GM23338 (cell line): ENCODE data around the gene NFIA. TPM values are rescaled to one million over a fixed set of nuclear protein-coding genes. Genes with fewer than 3 reads are reported as not detected.
A peak's percentile ranks its signal among the peaks of the same experiment; 100 is the strongest.

ENCODE experiments used
- ATAC-seq: fragments of 200-7000 bp; cut with Tn5 transposase; 3 replicates; pipeline ENCODE4 v1.9.1; 2020
- DNase-seq: peaks from one replicate; pipeline ENCODE4 v3.0.0-alpha.2; 2015; ENCODE audit warnings: low spot score
- H2AFZ ChIP-seq: fragments of 200-600 bp; sonication (generic); 2 replicates; pipeline ENCODE4 v1.8.0; 2016; ENCODE audit warnings: antibody characterized with exemption, mild to moderate bottlenecking, moderate library complexity
- H3F3A ChIP-seq: fragments of 200-600 bp; sonication (generic); replicated peaks from 2 replicates; pipeline ENCODE4 v1.8.0; 2017; ENCODE audit warnings: antibody characterized with exemption, mixed run types, low read depth
- H3K27ac ChIP-seq: fragments of 200-600 bp; sonication (generic); 2 replicates; pipeline ENCODE4 v1.6.1; 2016; ENCODE audit warnings: low read depth
- H3K27me3 ChIP-seq: fragments of 200-600 bp; sonication (generic); 2 replicates; pipeline ENCODE4 v1.8.0; 2016; ENCODE audit warnings: mild to moderate bottlenecking, mixed run types, moderate library complexity; ENCODE audit not compliant: insufficient read depth
- H3K36me3 ChIP-seq: fragments of 200-600 bp; sonication (generic); 2 replicates; pipeline ENCODE4 v1.8.0; 2016; ENCODE audit warnings: mild to moderate bottlenecking; ENCODE audit not compliant: insufficient read depth
- H3K4me1 ChIP-seq: fragments of 200-600 bp; sonication (generic); 2 replicates; pipeline ENCODE4 v1.8.0; 2016; ENCODE audit warnings: mild to moderate bottlenecking, moderate library complexity; ENCODE audit not compliant: insufficient read depth
- H3K4me2 ChIP-seq: fragments of 200-600 bp; sonication (generic); 2 replicates; pipeline ENCODE4 v1.7.1; 2017; ENCODE audit warnings: mixed run types
- H3K4me3 ChIP-seq: fragments of 200-600 bp; sonication (generic); 2 replicates; pipeline ENCODE4 v1.6.1; 2016; ENCODE audit warnings: mixed run types
- H3K79me2 ChIP-seq: fragments of 200-600 bp; sonication (generic); replicated peaks from 2 replicates; pipeline ENCODE4 v1.8.0; 2017; ENCODE audit warnings: mild to moderate bottlenecking; ENCODE audit not compliant: insufficient read depth
- H3K9me2 ChIP-seq: fragments of 200-600 bp; sonication (generic); 2 replicates; pipeline ENCODE4 v1.8.0; 2017; ENCODE audit not compliant: insufficient read depth
- H4K20me1 ChIP-seq: fragments of 200-600 bp; sonication (generic); replicated peaks from 2 replicates; pipeline ENCODE4 v1.8.0; 2017; ENCODE audit warnings: mild to moderate bottlenecking; ENCODE audit not compliant: insufficient read depth
- H3K27ac Mint-ChIP-seq: 2 replicates; pipeline ENCODE4 v1.8.0; 2020; ENCODE audit warnings: inconsistent platforms, mild to moderate bottlenecking, moderate library complexity, mixed read lengths
- H3K27me3 Mint-ChIP-seq: 3 replicates; pipeline ENCODE4 v1.8.0; 2022; ENCODE audit warnings: low read depth, mild to moderate bottlenecking, moderate library complexity, mixed read lengths, inconsistent platforms; ENCODE audit not compliant: insufficient read depth, poor library complexity
- H3K36me3 Mint-ChIP-seq: 3 replicates; pipeline ENCODE4 v1.8.0; 2021; ENCODE audit warnings: low read depth, mild to moderate bottlenecking, inconsistent platforms, moderate library complexity, mixed read lengths
- H3K4me1 Mint-ChIP-seq: 3 replicates; pipeline ENCODE4 v1.8.0; 2020; ENCODE audit warnings: mild to moderate bottlenecking, inconsistent platforms, mixed read lengths
- H3K4me3 Mint-ChIP-seq: 3 replicates; pipeline ENCODE4 v1.8.0; 2021; ENCODE audit warnings: moderate library complexity, mild to moderate bottlenecking, inconsistent platforms, mixed read lengths
- H3K9me3 Mint-ChIP-seq: 3 replicates; pipeline ENCODE4 v1.8.0; 2020; ENCODE audit warnings: moderate library complexity, mild to moderate bottlenecking, inconsistent platforms, mixed read lengths
- EZH2 ChIP-seq: fragments of 200-600 bp; sonication (generic); IDR thresholded peaks from one replicate; pipeline ENCODE4 v1.8.0; 2017; ENCODE audit warnings: antibody characterized with exemption, mild to moderate bottlenecking, low read depth; ENCODE audit not compliant: unreplicated experiment
- ZNF114 ChIP-seq: fragments of 250-450 bp; sonication (Bioruptor Pico); IDR thresholded peaks from 2 replicates; pipeline ENCODE4 v1.5.0; 2020; ENCODE audit warnings: mild to moderate bottlenecking, moderate library complexity
- polyA plus RNA-seq: library from polyadenylated mRNA; unstranded; fragments of >200 nt; fragmentation: Nextera tagmentation; extraction: Ambion mirVana; gene quantifications from 2 replicates; pipeline ENCODE4 v1.2.1, GENCODE V29; 2016
- total RNA-seq: library from RNA; depleted of rRNA; stranded (reverse); fragments of >200 nt; shearing (Covaris generic); gene quantifications from 2 replicates; pipeline ENCODE4 v1.2.3, GENCODE V29; 2014
- TF ChIP-seq, protein P1 (sequence below): fragments of 250-450 bp; sonication (Bioruptor Pico); IDR thresholded peaks from 2 replicates; pipeline ENCODE4 v1.5.0; 2020; ENCODE audit warnings: mild to moderate bottlenecking, moderate library complexity

NFIA gene
- total and polyA plus RNA-seq, 2 experiments from 2014 or later = 0.97 to 2.3 TPM

DNA sequence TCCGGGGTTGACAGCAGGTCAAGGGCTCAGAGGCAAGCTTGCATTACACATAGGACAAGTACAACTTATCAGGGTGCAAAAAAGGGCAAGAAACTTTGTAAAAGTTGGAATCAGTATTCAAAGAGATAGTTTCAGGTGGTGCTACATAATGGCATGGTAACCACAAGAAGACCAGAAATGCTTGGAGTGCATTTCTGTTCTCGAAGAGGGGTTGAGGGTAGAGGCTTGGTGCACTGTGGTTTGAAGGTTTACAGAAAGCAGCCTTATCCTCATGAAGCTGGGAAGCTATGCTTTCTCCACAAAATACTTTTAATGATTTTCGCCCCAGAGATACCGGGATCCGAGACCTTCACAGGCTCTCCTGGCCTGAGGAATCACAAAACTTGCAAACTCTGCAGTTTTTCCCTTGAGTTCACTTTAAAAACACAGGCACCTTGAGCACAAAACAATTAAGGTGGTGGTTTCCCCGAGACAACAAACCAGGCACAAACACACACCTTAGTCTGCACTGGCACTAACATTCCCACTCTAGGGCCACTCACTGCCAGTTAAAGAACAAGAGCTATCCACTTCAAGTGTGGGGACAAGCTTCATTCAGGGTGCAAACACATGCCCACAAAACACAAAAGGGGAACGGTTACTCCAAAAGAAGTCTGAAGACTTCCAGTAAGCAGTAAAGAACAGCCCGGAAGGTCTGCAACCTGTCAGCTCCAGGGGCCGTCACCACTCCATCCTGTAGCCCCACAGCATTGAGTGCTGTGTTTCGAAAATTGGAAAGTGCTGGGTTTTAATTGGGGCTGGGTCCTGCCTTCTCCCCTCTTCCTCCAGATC, 29.8 kb upstream of the NFIA start (continued):
- TF ChIP-seq, protein P1, sequence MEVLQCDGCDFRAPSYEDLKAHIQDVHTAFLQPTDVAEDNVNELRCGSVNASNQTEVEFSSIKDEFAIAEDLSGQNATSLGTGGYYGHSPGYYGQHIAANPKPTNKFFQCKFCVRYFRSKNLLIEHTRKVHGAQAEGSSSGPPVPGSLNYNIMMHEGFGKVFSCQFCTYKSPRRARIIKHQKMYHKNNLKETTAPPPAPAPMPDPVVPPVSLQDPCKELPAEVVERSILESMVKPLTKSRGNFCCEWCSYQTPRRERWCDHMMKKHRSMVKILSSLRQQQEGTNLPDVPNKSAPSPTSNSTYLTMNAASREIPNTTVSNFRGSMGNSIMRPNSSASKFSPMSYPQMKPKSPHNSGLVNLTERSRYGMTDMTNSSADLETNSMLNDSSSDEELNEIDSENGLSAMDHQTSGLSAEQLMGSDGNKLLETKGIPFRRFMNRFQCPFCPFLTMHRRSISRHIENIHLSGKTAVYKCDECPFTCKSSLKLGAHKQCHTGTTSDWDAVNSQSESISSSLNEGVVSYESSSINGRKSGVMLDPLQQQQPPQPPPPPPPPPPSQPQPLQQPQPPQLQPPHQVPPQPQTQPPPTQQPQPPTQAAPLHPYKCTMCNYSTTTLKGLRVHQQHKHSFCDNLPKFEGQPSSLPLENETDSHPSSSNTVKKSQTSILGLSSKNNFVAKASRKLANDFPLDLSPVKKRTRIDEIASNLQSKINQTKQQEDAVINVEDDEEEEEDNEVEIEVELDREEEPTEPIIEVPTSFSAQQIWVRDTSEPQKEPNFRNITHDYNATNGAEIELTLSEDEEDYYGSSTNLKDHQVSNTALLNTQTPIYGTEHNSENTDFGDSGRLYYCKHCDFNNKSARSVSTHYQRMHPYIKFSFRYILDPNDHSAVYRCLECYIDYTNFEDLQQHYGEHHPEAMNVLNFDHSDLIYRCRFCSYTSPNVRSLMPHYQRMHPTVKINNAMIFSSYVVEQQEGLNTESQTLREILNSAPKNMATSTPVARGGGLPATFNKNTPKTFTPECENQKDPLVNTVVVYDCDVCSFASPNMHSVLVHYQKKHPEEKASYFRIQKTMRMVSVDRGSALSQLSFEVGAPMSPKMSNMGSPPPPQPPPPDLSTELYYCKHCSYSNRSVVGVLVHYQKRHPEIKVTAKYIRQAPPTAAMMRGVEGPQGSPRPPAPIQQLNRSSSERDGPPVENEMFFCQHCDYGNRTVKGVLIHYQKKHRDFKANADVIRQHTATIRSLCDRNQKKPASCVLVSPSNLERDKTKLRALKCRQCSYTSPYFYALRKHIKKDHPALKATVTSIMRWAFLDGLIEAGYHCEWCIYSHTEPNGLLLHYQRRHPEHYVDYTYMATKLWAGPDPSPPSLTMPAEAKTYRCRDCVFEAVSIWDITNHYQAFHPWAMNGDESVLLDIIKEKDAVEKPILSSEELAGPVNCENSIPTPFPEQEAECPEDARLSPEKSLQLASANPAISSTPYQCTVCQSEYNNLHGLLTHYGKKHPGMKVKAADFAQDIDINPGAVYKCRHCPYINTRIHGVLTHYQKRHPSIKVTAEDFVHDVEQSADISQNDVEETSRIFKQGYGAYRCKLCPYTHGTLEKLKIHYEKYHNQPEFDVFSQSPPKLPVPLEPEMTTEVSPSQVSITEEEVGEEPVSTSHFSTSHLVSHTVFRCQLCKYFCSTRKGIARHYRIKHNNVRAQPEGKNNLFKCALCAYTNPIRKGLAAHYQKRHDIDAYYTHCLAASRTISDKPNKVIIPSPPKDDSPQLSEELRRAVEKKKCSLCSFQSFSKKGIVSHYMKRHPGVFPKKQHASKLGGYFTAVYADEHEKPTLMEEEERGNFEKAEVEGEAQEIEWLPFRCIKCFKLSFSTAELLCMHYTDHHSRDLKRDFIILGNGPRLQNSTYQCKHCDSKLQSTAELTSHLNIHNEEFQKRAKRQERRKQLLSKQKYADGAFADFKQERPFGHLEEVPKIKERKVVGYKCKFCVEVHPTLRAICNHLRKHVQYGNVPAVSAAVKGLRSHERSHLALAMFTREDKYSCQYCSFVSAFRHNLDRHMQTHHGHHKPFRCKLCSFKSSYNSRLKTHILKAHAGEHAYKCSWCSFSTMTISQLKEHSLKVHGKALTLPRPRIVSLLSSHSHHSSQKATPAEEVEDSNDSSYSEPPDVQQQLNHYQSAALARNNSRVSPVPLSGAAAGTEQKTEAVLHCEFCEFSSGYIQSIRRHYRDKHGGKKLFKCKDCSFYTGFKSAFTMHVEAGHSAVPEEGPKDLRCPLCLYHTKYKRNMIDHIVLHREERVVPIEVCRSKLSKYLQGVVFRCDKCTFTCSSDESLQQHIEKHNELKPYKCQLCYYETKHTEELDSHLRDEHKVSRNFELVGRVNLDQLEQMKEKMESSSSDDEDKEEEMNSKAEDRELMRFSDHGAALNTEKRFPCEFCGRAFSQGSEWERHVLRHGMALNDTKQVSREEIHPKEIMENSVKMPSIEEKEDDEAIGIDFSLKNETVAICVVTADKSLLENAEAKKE = no peak

DNA sequence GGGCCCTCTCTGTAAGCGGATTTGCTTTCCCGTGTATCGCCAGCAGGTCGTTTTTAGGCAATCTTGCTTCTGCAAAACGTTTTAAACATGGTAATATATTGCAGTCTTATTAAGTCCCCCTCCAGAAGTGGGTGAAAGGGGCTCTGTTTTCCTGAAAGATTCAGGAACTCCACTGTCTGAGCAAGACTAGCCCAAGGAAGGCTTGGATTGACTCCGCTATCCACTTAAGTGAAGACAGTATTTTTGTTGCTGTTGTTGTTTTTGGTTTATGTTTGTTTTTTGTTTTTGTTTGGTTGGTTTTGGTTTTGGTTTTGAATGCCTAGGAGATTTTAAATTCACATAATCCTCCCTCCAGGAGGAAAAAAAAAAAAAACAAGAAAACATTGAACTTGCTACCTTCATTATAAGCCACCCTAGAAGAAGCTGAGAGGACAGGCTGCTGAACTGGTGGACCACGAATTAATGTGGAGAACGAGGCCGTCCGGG, 29.1 kb upstream of the NFIA start:
- H3K4me1 ChIP-seq = peaks cover 60% of the 10 kb centered on the region
- H3K36me3 ChIP-seq = no peaks in the 10 kb centered on the region
- H3K27ac ChIP-seq = no peak overlapping the region
- Mint-ChIP-seq H3K27ac (no peak overlapping the region), H3K27me3 (peaks cover 72% of the 10 kb centered on the region), H3K4me3 (peak overlapping the region; percentile 76), H3K4me1 (peaks cover 57% of the 10 kb centered on the region), H3K9me3 (no peaks in the 10 kb centered on the region), H3K36me3 (no peaks in the 10 kb centered on the region)
- peaks cover 19% of the 10 kb centered on the region; the same call in 1 of the 2 replicates for H3F3A ChIP-seq
- DNase-seq = no peak
- peak overlapping the region; percentile 87 for H3K4me2 ChIP-seq
- H3K79me2 ChIP-seq = no peaks in the 10 kb centered on the region
- H3K27me3 ChIP-seq = peaks cover 74% of the 10 kb centered on the region
- H3K9me2 ChIP-seq = no peaks in the 10 kb centered on the region
- TF ChIP-seq ZNF114 (no peak), EZH2 (peak; percentile 92)
- ATAC-seq = no peak
- H3K4me3 ChIP-seq = peak overlapping the region; percentile 83
- 0 out of 2 replicates have a peak, but pooled peaks cover 3% of the 10 kb centered on the region for H4K20me1 ChIP-seq
- H2AFZ ChIP-seq = peak overlapping the region; percentile 30; the same call in 1 of the 2 replicates
